Upper lobe of left lung (tissue), 6 donors: ENCODE results near the gene RAP1A. TPM values are rescaled to one million over a fixed set of nuclear protein-coding genes. Genes with fewer than 3 reads are reported as not detected.
A peak's percentile ranks its signal among the peaks of the same experiment; 100 is the strongest.

Source experiments
- ATAC-seq, 2 donors: fragments of 200-7000 bp; cut with Tn5 transposase; one replicate each; pipeline ENCODE4 v1.9.1; 2022; ENCODE audit warnings: mild to moderate bottlenecking in 2 of 2, moderate library complexity in 2 of 2; ENCODE audit not compliant: low FRiP score in 2 of 2
- DNase-seq, 2 donors: peaks; one replicate each; pipeline ENCODE4 v3.0.0-alpha.2; 2019 to 2020
- H3K27ac ChIP-seq, 4 donors: fragments of 200-600 bp; sonication (generic); one replicate each; pipeline ENCODE4 v1.5.1; 2016 to 2019
- H3K27me3 ChIP-seq, 4 donors: fragments of 200-600 bp; sonication (generic); one replicate each; pipeline ENCODE4 v1.5.1; 2017 to 2019
- H3K36me3 ChIP-seq, 4 donors: fragments of 200-600 bp; sonication (generic); one replicate each; pipeline ENCODE4 v1.5.1; 2016 to 2019
- H3K4me1 ChIP-seq, 4 donors: fragments of 200-600 bp; sonication (generic); one replicate each; pipeline ENCODE4 v1.5.1; 2018 to 2019
- H3K4me3 ChIP-seq, 4 donors: fragments of 200-600 bp; sonication (generic); one replicate each; pipeline ENCODE4 v1.5.1; 2017 to 2019; ENCODE audit warnings: mild to moderate bottlenecking in 2 of 4, moderate library complexity in 1 of 4
- H3K9me3 ChIP-seq, 4 donors: fragments of 200-600 bp; sonication (generic); one replicate each; pipeline ENCODE4 v1.5.1; 2018 to 2019
- EP300 ChIP-seq, 4 donors: sonication (generic); formaldehyde crosslinking; IDR thresholded peaks; one replicate each; pipeline ENCODE4 v1.5.1; 2017; ENCODE audit warnings: antibody characterized with exemption in 4 of 4, control low read depth in 2 of 4
- POLR2A ChIP-seq, 4 donors: fragments of 450-650 bp; IDR thresholded peaks; one replicate each; pipeline ENCODE4 v1.5.1; 2016 to 2017; ENCODE audit warnings: antibody characterized with exemption in 4 of 4, mild to moderate bottlenecking in 2 of 4
- POLR2AphosphoS5 ChIP-seq, 2 donors: sonication (generic); formaldehyde crosslinking; IDR thresholded peaks; one replicate each; pipeline ENCODE4 v1.5.1; 2017; ENCODE audit warnings: antibody characterized with exemption in 2 of 2
- WGBS, 2 donors: methylation state at CpG; one replicate each; pipeline ENCODE4 v1.1.5; 2017 to 2018; 5-methylcytosine and 5-hydroxymethylcytosine counted together
- total RNA-seq, 6 donors: library from RNA; depleted of rRNA in 4 of 6; stranded (reverse); fragments of >200 nt in 4 of 6; gene quantifications; one replicate each; pipeline versions ENCODE4 v1.1.0 to v1.2.1, GENCODE V29; 2016 to 2021
- TF ChIP-seq, protein P1 (sequence below), 6 experiments: fragments of 450-650 bp in 4 of 6; fragments of 200-600 bp in 2 of 6; sonication (generic) in 2 of 6; IDR thresholded peaks; one replicate each; pipeline ENCODE4 v1.5.1; 2016 to 2019; ENCODE audit warnings: antibody characterized with exemption in 6 of 6
- donor health status: DM: no; HTN: no; CAD: no; lungs with moderate emphysema.
- donor health status: DM: no; HTN: yes; CAD: no; lungs with severe emphysema.

The RAP1A gene
- total RNA-seq, 6 donors from 2014 or later: 16.8 to 115 (median 82.6) TPM

DNA sequence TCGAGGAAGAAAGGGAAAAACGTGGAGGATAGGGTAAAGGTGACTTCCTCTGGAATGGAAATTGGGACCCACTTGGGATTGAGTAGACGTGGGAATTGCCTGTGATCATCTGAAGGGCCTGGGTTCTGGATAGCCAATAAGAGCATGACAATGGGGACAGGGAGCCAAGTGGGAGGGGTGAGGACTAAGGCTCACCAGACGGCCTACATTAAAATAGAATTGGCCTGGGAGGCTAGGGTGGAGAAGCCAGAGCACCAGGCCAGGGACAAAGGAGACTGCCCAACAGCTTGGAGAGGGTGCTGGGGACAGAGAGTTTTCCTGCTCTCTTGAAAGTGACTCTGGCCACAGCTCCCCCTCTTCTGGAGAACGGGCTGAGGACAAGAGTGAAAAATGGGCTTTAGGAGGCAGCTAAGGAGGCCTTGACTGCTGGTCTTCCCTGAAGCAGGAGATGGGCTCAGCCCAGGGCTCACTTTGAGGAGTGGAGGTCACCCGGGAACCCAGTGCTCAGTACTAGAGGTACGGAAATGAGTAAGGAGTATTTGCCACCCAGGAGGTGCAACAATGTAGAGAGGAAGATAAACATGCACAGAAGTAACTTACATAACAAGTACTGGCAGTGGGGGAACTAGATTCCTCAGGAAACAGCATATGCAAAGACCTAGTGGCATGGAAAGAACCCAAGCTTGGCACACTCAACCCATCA, 100.8 kb downstream of the RAP1A start:
- peak; percentile 27 to 71 for ATAC-seq
- Histone ChIP-seq H3K36me3 (peaks cover 0 to 7% (median 0%) of the 10 kb centered on the region in 4 donors), H3K27ac (peak overlapping the region; percentile 69 to 84 (median 83)), H3K4me3 (no peak overlapping the region), H3K9me3 (no peaks in the 10 kb centered on the region), H3K4me1 (peaks cover 30 to 41% (median 34%) of the 10 kb centered on the region in 4 donors), H3K27me3 (no peaks in the 10 kb centered on the region)
- TF ChIP-seq POLR2AphosphoS5 (IDR thresholded peaks at IDR 0.05): no peak
- TF ChIP-seq, protein P1, sequence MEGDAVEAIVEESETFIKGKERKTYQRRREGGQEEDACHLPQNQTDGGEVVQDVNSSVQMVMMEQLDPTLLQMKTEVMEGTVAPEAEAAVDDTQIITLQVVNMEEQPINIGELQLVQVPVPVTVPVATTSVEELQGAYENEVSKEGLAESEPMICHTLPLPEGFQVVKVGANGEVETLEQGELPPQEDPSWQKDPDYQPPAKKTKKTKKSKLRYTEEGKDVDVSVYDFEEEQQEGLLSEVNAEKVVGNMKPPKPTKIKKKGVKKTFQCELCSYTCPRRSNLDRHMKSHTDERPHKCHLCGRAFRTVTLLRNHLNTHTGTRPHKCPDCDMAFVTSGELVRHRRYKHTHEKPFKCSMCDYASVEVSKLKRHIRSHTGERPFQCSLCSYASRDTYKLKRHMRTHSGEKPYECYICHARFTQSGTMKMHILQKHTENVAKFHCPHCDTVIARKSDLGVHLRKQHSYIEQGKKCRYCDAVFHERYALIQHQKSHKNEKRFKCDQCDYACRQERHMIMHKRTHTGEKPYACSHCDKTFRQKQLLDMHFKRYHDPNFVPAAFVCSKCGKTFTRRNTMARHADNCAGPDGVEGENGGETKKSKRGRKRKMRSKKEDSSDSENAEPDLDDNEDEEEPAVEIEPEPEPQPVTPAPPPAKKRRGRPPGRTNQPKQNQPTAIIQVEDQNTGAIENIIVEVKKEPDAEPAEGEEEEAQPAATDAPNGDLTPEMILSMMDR (IDR thresholded peaks at IDR 0.05): no peak
- no peak for TF ChIP-seq POLR2A (IDR thresholded peaks at IDR 0.05)
- no peak for TF ChIP-seq EP300 (IDR thresholded peaks at IDR 0.05)
- peak in 1 of 2 donors; percentile 60 for DNase-seq
- 48 to 53% methylated on average over 7 of the region's 7 CpGs for WGBS, 2 donors

GRCh38 chr1:111720977-111721786, 101.6 kb downstream of the RAP1A start:
- peak overlapping the region; percentile 69 to 84 (median 83) for H3K27ac ChIP-seq
- DNase-seq (no peak), ATAC-seq (peak; percentile 27 to 34)
- H3K4me1 ChIP-seq: peaks cover 30 to 41% (median 34%) of the 10 kb centered on the region in 4 donors
- no peaks in the 10 kb centered on the region for H3K27me3 ChIP-seq
- 47 to 58% methylated on average over 10 of the region's 10 CpGs for WGBS, 2 donors
- no peaks in the 10 kb centered on the region for H3K9me3 ChIP-seq
- TF ChIP-seq EP300 (IDR thresholded peaks at IDR 0.05) (no peak), POLR2AphosphoS5 (IDR thresholded peaks at IDR 0.05) (no peak), POLR2A (IDR thresholded peaks at IDR 0.05) (no peak)
- TF ChIP-seq, protein P1 (IDR thresholded peaks at IDR 0.05): no peak
- peaks cover 0 to 4% (median 0%) of the 10 kb centered on the region in 4 donors for H3K36me3 ChIP-seq
- H3K4me3 ChIP-seq: no peak overlapping the region

DNA sequence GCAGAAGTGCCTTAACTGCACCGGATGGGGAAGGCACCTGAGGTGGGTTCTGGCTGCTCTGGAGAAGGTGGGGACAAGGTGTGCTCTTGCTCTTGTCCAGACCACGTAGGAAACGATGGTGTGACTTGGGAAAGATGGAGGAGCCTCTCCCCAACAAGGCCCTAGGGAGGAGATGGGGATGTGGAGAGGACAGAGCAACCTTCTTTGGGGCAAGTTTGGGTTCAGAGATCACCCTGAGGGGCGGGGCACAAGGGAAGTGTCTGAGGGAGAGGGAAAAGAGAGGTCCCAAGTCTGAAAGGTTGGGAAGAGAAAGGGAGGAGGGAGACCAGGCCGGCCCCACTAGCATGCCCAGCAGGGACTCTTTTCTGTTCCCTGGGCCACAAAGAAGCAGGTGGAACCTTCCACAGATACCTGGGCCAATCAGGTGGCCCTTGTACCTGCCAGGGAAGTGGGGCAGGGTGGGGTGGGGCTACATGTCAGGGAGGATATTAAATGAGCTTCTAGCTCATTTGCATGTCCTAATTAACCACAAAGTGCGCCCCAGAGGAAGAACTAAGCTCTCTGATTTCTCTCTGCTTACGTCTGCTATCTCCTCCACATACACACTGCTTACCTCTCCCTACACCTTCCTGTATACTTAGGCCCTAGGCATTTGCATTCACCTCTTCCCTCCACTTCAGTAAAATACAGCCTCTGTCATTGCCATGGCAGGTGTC, 103.7 kb downstream of the RAP1A start:
- ATAC-seq (no peak), DNase-seq (no peak)
- no peaks in the 10 kb centered on the region for H3K9me3 ChIP-seq
- no peaks in the 10 kb centered on the region for H3K27me3 ChIP-seq
- 86 to 91% methylated on average over 7 of the region's 7 CpGs for WGBS, 2 donors
- peaks cover 30 to 41% (median 34%) of the 10 kb centered on the region in 4 donors for H3K4me1 ChIP-seq
- peak overlapping the region in 1 of 4 donors; percentile 84 for H3K27ac ChIP-seq
- TF ChIP-seq POLR2A (IDR thresholded peaks at IDR 0.05) (no peak), POLR2AphosphoS5 (IDR thresholded peaks at IDR 0.05) (no peak), EP300 (IDR thresholded peaks at IDR 0.05) (no peak)
- TF ChIP-seq, protein P1 (IDR thresholded peaks at IDR 0.05): no peak
- H3K36me3 ChIP-seq: peaks cover 0 to 13% (median 0%) of the 10 kb centered on the region in 4 donors
- H3K4me3 ChIP-seq: no peak overlapping the region

- 47 to 59% methylated on average over 1 of the region's 1 CpG for WGBS, 2 donors
- no peak for DNase-seq
- Histone ChIP-seq H3K4me1 (peaks cover 30 to 41% (median 34%) of the 10 kb centered on the region in 4 donors), H3K27me3 (no peaks in the 10 kb centered on the region), H3K36me3 (peaks cover 0 to 13% (median 0%) of the 10 kb centered on the region in 4 donors), H3K9me3 (no peaks in the 10 kb centered on the region), H3K27ac (no peak overlapping the region), H3K4me3 (no peak overlapping the region)
- ATAC-seq: no peak
- TF ChIP-seq POLR2A (IDR thresholded peaks at IDR 0.05): no peak
- TF ChIP-seq, protein P1 (IDR thresholded peaks at IDR 0.05): no peak
- no peak for TF ChIP-seq EP300 (IDR thresholded peaks at IDR 0.05)
- no peak for TF ChIP-seq POLR2AphosphoS5 (IDR thresholded peaks at IDR 0.05)
Measured at GRCh38 chr1:111723871-111724270, 104.3 kb downstream of the RAP1A start.
